Activated T-cell treated with anti-CD3 and anti-CD28 coated beads for 24 hours (primary cell): ENCODE results near the gene ULK4.

Experiments used
- DNase-seq: peaks from one replicate; pipeline ENCODE4 v3.0.0-alpha.2; 2020; ENCODE audit warnings: low read depth

ULK4 gene

DNA sequence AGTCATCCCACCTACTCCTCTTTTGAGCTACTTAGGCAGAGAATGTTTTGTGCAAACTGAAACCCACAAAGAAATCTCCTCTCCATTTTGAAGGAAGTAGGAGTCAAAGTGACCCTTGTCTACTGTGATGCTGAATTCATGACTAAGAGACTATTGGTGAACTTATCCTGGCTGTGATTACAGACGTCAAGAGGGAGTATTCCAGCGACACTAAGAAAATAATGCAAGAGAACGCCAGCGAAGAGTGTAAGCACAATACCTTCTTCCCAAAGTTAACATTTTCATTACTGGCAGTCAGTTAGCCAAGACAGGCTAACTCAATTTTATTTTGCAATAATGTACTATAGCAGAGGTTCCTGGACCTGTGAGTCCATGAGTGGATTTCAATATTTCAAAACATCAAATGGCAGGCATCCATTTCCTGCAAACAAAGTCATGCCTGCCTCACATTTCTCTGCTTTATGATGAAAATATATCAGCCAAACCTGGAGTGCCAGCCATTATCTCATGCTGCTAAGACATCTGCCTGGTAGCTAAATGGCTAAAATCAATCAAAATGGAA, 703.6 kb downstream of the ULK4 start:
- no peak for DNase-seq

DNA sequence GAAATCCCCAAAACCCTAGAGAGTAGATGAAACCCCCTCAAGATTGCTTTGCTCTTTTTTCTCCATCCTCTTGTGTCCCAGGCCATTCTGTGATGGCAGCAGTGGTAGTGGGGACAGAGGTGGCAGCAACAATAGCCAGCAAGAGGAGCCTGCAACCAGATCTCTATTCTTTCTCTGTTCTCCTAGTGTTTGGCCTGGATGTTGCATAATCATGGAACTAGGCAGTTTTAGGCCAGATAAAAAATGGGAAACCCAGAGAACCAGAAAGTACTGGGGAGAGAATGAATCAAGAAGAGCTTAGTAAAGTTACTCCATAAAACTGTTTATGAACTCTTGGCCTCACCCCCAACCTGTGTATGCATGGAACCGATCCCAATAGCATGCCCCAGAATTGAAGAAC, 710.3 kb downstream of the ULK4 start:
- DNase-seq: no peak

DNA sequence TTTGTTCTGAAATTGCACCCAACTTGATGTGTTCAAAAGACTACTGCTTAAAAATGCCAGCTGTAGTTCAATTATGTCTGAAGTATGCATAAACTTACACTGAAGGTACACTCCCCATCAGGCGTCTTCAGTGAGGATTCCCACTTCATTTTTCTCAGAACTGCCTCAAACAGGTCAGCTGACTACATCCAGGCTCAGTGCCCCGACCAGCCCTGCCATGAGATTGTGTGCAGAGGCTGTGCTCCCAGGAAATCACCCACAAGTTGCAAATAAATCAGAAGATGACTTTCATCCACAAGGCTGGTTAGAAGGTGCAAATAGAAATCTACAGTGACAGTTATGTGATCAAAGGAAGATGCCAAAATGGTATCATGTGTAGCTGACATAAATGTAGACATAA, 711.1 kb downstream of the ULK4 start:
- no peak for DNase-seq

DNA sequence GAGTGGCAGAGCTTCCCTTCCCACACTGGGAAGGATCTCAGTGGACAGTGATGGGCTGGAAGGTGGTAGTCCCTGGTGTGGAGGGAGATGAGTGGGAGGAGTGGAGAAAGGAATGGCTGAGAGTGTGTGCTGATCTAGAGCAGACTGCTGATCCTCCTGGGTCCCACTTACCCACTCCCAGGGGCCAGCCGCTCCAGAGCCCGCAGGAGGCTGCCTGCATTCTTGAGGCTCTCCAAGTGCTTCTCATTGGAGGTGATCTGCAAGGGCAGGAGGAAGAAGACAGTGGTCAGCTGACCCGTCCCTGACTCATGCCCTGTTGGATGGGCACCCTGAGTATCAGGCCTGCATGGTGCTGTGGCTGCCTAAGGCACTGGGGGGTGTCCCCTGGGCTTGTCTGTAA, 712.6 kb downstream of the ULK4 start:
- DNase-seq: no peak

DNA sequence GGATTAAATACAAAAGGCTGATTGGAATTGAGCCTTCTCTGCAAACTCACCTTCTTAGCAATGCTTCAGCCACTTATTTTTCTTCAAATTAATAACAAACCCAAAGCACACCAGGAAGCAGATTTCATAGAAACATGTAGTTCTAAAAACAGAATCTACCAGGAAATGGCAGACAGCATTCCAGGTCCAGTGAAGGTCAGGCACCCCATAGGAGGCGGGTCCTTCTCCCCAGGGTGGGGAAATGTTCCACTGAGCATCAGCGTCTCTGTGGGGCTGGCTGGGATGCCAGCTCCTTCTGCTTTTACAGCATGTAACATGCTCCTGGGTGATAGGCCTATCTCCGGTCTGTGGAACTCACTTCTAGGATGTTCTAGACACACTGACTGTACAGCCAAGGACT, 713.4 kb downstream of the ULK4 start:
- no peak for DNase-seq

DNA sequence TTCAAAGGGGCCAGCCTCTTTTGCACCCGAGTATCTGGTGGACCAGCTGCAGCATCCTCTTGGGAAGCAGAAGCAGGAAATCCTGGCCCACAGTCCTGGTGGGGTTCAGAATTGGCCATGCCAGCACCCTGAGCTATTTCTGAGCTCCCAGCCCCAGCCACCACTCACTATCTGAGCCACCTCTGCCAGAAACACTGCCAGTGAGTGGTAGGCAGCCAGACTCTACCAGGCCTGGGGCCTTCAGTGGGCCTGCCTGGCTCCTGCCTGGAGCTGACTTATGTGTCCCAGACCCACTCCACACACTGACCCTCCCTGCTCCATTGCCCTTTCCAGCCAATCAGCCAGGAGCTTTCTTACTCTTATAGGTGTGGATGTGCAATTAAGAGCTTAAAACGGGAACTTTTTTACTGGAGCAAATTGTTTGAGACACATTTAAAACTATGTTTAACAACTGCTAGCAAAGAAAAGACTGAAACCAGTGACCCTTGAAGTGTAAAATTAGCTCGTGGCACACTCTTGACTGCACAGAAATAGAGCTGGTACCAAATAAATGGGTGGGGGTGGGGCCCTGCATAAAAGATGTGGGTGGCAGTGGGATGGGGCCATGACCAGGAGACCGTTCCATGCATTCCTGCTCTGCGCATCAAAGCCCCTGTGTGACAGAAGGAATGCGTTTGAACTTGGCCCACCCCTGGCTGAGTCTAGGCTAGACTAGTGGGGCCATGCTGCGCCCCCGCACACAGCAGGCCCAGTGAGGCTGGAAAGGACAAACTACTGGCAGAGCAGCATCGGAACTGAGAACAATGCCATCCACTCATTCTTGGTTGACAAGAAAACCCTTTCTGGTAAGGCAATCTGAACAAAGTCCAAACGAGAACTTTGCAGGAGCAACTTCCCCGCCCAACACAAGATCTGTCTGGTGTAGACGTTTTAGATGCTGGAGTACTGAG, 714.6 kb downstream of the ULK4 start:
- DNase-seq: no peak

DNA sequence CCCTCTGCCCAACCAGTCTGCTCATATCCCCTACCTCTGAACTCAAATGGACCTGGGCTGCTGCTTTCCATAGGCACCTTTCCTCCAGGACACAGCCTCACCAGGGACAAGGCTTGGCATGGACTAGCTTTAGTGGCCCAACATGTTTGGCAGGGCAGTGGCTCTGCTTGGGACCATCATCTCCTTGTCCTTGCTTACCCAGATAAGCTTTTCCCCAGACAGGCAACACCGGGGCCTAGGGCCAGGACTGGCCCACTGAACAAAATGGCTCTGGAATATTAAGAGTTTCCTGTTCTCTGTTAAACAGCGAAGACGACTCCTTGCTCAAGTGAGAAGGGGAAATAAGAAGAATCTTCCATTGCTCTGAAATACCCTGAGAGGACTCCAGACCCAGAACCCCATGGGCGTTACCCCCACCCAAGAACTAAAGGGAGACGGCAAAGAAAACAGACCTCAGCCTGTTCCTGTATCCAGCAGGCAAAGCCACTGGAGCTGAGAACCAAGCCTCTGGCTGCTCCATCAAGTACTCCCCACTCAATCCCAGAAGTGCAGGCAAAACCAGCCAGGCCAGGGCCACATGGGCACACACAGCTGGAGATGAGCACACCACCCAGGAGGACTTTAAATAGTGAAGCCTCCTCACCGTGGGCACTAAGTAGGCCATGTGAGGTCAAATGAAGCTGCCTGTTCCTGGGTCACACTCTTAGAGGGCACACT, 717.1 kb downstream of the ULK4 start:
- DNase-seq: no peak

DNA sequence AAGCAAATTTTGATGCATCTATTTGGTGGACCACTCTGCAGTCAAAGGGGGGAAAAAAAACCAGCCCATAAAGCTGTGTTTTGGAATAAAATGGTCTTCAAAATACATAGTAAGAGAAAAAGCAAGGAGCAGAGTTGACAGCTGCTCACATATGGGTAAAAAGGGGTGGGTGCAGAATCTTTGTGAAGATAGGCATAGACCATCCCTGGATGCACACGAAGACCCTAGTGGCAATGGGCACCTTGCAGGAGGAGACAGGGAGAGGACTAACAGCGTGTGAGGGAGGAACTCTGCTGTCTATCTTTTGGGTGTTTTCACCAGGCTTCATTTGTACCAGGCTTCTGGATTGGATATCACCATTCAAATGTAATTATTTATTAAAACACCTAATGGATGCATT, 718.7 kb downstream of the ULK4 start:
- no peak for DNase-seq

DNA sequence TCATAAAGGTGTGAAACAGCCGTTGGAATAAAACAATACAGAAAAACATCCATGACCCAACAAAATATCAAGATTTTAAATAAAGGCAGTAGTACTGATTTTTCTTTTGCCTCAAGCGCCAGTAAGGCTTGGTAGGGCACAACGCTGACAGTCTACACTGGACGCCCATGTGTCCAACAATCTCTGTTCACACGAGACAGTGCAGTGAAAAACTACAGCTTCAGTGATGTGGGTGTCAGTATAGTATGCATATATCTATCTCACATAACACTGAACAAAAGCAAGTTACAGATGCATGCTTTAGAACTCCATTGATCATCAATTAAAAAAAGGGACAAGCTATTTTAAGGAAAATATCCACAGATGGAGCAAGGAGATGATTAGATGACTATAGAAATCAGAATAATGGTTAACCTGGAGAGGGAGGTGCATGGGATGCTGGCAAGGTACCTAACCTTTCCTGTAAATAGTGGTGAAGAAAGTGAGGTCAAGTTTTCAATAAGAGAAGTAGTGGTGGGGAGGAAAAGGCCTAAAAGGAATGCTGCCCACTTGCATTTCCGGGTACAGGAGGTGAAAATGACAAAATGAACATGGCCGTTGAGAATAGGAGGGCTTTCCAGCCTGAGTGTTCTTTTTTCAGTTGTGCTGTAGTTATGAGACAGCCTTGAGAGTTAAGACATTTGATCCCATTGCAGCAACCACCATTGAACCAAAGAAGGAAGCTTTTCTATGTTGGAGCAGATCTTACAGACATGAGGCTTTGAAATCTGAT, 719.9 kb downstream of the ULK4 start:
- no peak for DNase-seq

DNA sequence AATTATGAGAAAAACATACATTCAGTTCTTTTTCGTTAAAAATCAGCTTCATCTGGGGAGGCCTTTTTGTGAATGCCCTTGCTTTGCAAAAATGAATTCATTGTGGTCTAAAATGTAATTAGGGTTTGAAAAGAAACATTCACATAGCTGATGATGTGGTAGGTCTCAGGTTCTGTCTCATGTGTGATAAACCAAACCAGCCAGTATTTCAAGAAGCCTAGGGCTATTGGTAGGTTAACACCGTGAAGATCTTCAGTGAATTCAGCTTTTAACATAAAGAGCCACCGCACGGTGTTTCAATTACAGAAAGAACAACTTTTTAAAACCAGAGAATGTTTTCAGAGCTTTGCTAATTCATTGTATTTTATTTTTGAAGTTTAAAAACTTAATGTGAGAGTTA, 720.7 kb downstream of the ULK4 start:
- DNase-seq: no peak

DNA sequence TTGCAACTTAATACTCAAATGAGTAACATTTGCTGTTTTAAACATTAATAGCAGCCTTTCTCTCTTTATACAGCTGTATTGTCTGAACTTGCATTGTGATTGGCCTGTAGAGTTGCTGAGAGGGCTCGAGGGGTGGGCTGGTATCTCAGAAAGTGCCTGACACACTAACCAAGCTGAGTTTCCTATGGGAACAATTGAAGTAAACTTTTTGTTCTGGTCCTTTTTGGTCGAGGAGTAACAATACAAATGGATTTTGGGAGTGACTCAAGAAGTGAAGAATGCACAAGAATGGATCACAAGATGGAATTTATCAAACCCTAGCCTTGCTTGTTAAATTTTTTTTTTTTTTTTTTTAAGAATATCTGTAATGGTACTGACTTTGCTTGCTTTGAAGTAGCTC, 722.3 kb downstream of the ULK4 start:
- no peak for DNase-seq

DNA sequence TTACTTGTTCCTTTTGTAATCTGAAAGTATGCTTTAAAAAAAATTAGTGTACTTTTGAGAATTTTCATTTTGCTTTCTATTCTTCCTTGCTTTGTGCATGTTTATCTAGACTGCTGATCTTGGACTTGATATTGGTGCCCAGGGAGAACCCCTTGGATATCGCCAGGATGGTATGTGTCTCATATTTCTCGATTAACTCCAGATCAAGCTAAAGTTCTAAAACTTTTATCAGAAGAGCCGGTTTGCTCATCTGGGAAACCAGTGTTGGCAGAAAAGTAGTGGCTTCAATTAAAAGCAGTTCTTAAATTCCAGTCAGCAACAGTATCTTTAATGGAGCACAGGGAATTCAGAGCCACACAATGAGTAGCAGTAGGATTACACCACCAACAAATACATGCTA, 724.0 kb downstream of the ULK4 start:
- no peak for DNase-seq

DNA sequence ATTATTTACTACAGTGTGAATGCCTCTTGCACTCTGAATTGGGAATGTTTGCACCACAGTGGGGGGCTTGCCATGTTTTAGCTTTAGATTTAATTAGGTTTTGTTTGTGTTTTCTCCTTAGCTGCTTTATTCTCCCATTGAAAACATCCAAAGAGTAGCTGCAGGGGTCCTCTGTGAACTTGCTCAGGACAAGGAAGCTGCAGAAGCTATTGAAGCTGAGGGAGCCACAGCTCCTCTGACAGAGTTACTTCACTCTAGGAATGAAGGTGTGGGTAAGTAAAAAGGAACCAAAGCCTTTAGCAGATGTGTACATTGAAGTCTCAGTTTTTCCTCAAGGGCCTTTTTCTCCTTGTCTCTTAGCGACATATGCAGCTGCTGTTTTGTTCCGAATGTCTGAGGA, 725.7 kb downstream of the ULK4 start:
- DNase-seq: no peak

DNA sequence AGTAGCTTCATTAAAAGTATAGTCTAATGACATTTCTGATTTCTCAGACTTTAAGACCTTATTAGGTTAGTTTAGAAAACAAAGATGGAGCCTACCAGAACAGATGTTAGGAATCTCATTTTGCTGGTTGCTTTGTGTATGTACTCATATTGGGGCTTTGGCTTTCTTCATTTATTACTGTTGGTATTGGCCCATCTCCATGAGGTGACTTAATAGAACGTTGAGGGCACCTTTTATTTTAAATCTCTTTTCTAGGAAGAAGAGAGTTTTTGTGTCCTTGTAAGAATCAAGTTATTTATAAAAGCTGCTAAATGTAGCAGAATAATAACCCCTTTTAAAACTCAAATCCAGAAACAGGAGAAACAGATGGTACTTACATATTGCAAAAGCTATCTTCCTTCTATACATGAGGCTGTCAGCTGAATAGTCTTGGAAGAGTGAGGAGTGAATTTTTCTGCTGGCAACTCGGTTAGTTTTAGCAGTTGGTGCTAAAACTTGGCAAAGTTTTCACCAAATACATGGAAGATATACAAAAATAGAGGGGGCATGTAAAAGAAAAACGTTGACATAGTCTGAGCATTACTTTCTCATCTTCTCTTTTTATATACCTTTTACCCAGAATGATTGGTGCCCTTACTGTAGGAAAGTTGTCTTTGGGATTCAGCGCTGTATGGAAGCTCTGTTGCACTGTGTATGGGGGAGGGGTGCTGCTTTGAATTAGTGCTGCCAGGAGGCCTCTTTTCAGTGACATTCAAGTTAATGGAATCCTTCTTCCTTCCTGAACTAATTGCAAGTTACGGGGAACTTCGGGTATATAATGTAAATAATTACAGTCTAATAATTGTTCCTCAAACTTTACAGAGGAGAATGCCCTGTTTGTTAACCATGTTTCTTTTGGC, 726.8 kb downstream of the ULK4 start:
- no peak for DNase-seq

DNA sequence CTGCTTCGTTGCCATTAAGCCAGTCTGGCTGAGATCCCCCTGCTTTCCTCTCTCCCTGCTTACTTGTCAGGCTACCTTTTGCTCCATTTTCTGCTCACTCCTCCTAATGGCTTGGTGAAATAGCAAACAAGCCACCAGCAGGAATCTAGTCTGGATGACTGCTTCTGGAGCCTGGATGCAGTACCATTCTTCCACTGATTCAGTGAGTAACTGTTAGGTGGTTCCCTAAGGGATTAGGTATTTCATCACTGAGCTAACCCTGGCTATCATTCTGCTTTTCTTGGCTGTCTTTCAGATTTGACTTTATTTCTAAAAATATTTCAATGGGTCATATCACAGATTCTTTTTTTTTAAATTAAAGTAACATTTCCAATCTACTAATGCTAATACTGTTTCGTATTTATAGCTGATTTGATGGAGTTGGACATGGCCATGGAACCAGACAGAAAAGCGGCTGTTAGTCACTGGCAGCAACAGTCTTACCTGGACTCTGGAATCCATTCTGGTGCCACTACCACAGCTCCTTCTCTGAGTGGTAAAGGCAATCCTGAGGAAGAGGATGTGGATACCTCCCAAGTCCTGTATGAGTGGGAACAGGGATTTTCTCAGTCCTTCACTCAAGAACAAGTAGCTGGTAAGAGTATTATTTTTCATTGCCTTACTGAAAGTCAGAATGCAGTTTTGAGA, 737.6 kb downstream of the ULK4 start:
- DNase-seq: no peak

DNA sequence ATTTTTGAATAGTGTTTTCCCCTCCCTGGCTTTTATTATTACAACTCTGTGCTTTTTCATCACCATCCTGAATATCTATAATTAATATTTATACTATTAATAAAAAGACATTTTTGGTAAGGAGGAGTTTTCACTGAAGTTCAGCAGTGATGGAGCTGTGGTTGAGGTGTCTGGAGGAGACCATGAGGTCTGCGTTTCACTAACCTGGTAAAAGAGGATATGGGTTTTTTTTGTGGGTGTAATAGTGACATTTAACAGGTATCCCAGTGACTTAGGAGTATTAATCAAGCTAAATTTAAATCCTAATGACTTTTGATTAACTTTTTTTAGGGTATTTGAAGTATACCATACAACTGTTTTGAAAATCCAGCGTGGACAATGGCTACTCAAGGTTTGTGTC, 738.2 kb downstream of the ULK4 start:
- DNase-seq: no peak

DNA sequence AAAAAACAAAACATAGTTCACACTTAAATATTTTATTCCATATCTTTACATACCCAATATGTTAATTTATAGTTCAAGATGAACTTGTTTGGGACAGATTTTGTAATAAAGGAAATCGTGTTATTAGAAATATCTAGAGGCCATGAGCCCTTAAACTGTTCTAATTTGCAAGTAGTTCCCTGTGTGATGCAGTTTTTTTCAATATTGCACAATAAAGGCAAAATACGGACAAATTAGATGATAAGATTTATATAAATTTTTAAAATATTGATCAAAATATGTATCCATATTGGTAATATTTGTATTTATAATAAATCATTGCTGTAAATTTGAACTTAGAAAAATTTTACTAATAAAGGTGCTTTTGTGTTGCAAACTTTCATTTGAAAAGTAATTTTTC, 738.8 kb downstream of the ULK4 start:
- no peak for DNase-seq

DNA sequence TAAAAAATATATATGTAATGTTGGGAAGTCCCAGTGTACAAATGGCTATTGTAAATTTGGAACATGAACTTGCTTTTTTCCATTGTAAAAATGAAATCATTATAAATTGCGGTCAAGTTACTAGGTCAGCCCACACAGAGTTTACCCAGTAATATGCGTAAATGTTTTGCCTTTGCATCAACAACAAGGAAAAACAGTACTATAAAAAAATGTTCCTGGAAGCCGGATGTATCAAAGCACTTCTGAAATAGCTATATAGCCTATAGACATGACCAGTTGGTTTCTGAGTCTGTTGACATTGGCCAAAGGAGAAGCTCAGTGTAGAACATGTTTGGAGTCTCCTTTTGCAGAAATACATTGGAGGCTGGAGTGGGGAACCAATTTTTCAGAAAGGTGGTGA, 739.4 kb downstream of the ULK4 start:
- DNase-seq: no peak

DNA sequence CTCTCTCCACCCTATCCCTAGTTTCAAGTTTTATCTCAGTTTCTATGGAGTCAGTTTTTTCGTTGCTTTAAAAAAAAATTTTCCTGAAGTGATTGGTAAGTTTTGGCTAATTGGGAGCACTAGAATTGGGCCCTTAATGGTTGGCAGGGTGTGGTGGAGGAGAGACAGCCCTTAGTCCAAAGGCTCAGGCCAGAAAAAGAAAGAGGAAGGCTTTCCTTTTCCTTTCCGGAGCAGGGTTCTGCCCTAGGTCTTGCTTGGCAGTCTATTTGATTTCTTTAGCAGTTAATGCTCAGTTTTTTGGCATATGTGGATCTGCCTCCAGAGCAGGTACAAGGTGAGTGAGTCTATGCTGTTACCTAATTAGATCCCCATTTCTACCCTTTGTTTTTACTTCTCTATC, 739.9 kb downstream of the ULK4 start:
- DNase-seq: no peak

DNA sequence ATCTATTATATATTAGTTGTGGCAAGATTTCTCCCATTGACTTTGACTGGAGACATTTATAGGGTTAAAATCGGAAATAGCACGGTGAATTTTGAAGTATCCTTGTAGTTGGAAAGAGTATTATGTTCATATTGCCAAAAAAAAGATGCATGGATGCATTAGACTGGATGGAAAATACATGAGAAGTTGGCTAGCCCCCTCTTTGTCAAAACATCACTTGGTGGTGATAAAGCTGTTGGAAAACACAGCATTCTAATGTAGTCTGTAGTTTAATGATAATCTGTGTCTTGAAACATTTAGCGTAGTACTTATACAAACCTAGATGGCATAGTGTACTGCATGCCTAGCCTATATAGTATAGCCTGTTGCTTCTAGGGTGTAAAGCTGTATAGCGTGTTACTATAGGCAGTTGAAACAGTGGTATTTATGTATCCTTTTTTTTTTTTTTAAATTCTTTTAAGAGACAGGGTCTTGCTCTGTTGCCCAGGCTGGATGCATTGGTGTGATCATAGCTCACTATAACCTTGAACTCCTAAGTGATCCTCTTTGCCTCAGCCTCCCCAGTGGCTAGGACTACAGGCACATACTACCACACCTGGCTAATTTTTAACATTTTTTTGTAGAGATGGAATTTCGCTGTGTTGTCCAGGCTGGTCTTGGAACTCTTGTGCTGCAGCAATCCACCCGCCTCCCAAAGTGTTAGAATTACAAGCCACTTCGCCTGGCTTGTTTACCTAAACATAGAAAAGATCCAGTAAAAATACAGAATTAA, 740.8 kb downstream of the ULK4 start:
- DNase-seq: no peak
